ENCODE measurements around the gene CDK15.

DNA sequence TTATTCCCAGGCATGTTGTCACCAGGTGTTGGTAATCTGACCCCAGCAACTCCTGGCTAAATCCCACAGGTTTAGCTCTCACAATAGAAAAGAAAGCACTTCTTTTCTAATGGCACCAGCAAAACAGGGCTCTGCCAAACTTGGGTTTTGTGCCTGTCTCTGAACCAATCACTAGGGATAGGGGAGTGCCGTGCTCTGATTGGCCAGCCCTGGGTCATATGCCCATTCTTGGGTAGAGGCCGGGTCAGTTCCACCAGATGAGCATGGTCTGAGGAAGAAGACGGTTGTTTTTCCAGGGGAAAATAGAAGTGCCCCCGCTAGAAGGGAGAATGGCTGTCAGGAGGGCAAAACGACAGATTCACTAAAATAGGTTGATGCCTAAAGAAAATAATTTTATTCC, 14.7 kb downstream of the CDK15 start:
- TF ChIP-seq EZH2 (IDR thresholded peaks at IDR 0.05): no peak
- TF ChIP-seq, protein P1, sequence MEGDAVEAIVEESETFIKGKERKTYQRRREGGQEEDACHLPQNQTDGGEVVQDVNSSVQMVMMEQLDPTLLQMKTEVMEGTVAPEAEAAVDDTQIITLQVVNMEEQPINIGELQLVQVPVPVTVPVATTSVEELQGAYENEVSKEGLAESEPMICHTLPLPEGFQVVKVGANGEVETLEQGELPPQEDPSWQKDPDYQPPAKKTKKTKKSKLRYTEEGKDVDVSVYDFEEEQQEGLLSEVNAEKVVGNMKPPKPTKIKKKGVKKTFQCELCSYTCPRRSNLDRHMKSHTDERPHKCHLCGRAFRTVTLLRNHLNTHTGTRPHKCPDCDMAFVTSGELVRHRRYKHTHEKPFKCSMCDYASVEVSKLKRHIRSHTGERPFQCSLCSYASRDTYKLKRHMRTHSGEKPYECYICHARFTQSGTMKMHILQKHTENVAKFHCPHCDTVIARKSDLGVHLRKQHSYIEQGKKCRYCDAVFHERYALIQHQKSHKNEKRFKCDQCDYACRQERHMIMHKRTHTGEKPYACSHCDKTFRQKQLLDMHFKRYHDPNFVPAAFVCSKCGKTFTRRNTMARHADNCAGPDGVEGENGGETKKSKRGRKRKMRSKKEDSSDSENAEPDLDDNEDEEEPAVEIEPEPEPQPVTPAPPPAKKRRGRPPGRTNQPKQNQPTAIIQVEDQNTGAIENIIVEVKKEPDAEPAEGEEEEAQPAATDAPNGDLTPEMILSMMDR (IDR thresholded peaks at IDR 0.05): no peak

Data from neural progenitor cell (in vitro differentiated cells).